Measurements from ENCODE around the gene MST1. TPM values are rescaled to one million over a fixed set of nuclear protein-coding genes. Genes with fewer than 3 reads are reported as not detected.
A peak's percentile ranks its signal among the peaks of the same experiment; 100 is the strongest.

Gene MST1
- total and polyA plus RNA-seq, 8 donors = 12.5 to 59.7 (median 35.5) TPM

GRCh38 chr3:49668414-49668797 is 20.9 kb downstream of the MST1 start:
- peaks cover 0 to 10% of the 10 kb centered on the region in 2 donors for H3K4me1 ChIP-seq
- no peak overlapping the region for H3K4me3 ChIP-seq
- no peaks in the 10 kb centered on the region for H3K36me3 ChIP-seq
- ATAC-seq = no peak
- H3K27ac ChIP-seq = no peak overlapping the region
- no peak for DNase-seq
- TF ChIP-seq CTCF (IDR thresholded peaks at IDR 0.05) = no peak
- H3K9me3 ChIP-seq = no peaks in the 10 kb centered on the region
- no peaks in the 10 kb centered on the region for H3K27me3 ChIP-seq
- intact Hi-C loops (cut with DNase I) = no loop called here

DNA sequence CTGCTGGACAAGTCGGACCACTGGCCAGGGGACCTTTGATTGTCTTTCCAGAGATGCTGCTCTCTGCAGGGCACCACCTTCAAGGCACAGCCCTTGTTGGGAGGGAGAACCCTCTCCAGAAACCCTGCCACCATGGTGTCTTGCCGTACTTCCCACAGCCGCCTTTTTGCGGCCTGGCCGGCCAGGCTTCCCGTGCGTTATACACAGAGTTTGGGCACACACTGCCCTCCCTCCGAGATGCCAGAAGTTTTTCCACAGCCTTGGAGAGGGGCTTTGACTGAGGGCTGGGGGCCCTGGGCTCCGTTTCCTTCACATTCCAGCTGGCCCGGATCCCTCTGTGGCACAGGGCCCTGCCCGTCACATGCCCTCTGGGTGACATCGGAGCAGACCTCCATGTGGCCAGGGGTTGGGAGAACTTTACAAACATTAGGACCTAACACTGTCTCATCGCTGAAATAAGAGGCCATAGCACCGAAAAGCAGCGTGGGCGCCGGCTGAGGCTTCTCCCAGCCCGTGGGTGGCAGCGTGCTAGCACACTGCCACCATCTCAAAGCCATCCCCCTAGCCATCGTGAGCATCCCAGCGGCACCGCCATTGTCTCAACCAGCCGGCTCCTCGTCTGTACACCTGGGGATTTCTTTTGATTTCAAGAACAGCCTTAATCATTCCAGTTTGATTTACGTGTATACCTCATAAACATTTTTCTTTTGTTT is 21.4 kb downstream of the MST1 start:
- TF ChIP-seq CTCF (IDR thresholded peaks at IDR 0.05) = no peak
- H3K27ac ChIP-seq = no peak overlapping the region
- H3K4me1 ChIP-seq = peaks cover 0 to 6% of the 10 kb centered on the region in 2 donors
- H3K36me3 ChIP-seq = no peaks in the 10 kb centered on the region
- ATAC-seq = no peak
- no peaks in the 10 kb centered on the region for H3K9me3 ChIP-seq
- no peaks in the 10 kb centered on the region for H3K27me3 ChIP-seq
- H3K4me3 ChIP-seq = no peak overlapping the region
- intact Hi-C loops (cut with DNase I) = no loop called here
- no peak for DNase-seq

DNA sequence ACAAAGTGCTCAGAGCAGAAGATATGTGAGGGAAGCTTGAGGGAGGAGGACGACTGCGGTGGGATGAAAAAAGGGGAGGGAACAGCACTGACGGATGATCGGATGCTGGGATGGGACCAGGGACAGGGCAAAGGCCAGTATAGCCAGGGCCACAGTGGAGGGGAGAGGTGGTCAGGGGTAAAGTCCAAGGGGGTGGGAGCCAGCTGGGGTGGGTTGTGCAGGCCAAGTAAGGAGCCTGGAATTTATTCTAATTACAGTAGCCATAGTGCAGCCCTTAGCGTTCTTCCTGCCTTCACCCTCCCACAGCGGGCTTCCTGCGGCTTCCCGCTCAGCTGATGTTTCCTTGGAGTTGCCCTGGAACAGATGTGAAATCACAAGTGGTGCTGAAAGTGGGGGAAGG is 22.7 kb downstream of the MST1 start:
- TF ChIP-seq CTCF (IDR thresholded peaks at IDR 0.05) = no peak
- Histone ChIP-seq H3K27ac (no peak overlapping the region), H3K9me3 (no peaks in the 10 kb centered on the region), H3K27me3 (no peaks in the 10 kb centered on the region), H3K4me3 (no peak overlapping the region), H3K36me3 (no peaks in the 10 kb centered on the region), H3K4me1 (no peaks in the 10 kb centered on the region)
- intact Hi-C loops (cut with DNase I) = no loop called here
- ATAC-seq (no peak), DNase-seq (no peak)

- Histone ChIP-seq H3K9me3 (no peaks in the 10 kb centered on the region), H3K4me3 (no peak overlapping the region), H3K36me3 (no peaks in the 10 kb centered on the region), H3K27ac (no peak overlapping the region), H3K27me3 (no peaks in the 10 kb centered on the region), H3K4me1 (no peaks in the 10 kb centered on the region)
- intact Hi-C loops (cut with DNase I) = no loop called here
- no peak for DNase-seq
- TF ChIP-seq CTCF (IDR thresholded peaks at IDR 0.05) = no peak
- no peak for ATAC-seq
Observed at GRCh38 chr3:49665822-49666519, 23.3 kb downstream of the MST1 start.

- Histone ChIP-seq H3K9me3 (no peaks in the 10 kb centered on the region), H3K4me1 (no peaks in the 10 kb centered on the region), H3K27me3 (no peaks in the 10 kb centered on the region), H3K36me3 (no peaks in the 10 kb centered on the region), H3K27ac (no peak overlapping the region), H3K4me3 (no peak overlapping the region)
- DNase-seq = peak in 1 of 4 donors; percentile 59
- no peak for ATAC-seq
- TF ChIP-seq CTCF (IDR thresholded peaks at IDR 0.05) = no peak
- intact Hi-C loops (cut with DNase I) = no loop called here
Observed at GRCh38 chr3:49664300-49664699, 25.0 kb downstream of the MST1 start.
